Measurements from ENCODE around the gene MPRIP.

GRCh38 chr17:17033466-17033865, 8.8 kb upstream of the MPRIP start:
- TF ChIP-seq CTCF (IDR thresholded peaks at IDR 0.05) (no peak), POLR2A (IDR thresholded peaks at IDR 0.05) (no peak)
